Measurements from ENCODE around the gene WRAP73. TPM values are rescaled to one million over a fixed set of nuclear protein-coding genes. Genes with fewer than 3 reads are reported as not detected.
A peak's percentile ranks its signal among the peaks of the same experiment; 100 is the strongest.

WRAP73 gene
- total RNA-seq: 10 to 100 TPM; 12.5 to 20.6 (median 15.3) TPM

GRCh38 chr1:3649342-3650247 lies at the start of gene WRAP73:
WRAP73 (minus strand) TSS chr1:3650103; CDS start chr1:3649999, 104 bp downstream.
- no peak for TF ChIP-seq CTCF (IDR thresholded peaks at IDR 0.05)
- TF ChIP-seq POLR2A (IDR thresholded peaks at IDR 0.05): no peak
- H3K4me3 ChIP-seq (ENCODE audit: low read depth, poor library complexity, severe bottlenecking): peak within 1 kb of the TSS; percentile 94
- WGBS, 2 donors: 3 to 6% methylated on average over 24 to 33 of the region's 60 CpGs
- DNase-seq (ENCODE audit: low spot score in 2 of 2): peak; percentile 84 to 97
- intact Hi-C loops (cut with DNase I; ENCODE audit: low total_unique reads): no loop called here

- WGBS, 2 donors: 30 to 32% methylated on average over 18 of the region's 18 CpGs
- TF ChIP-seq POLR2A (IDR thresholded peaks at IDR 0.05) (no peak), CTCF (IDR thresholded peaks at IDR 0.05) (no peak)
- intact Hi-C loops (cut with DNase I; ENCODE audit: low total_unique reads): no loop called here
Observed at GRCh38 chr1:3699596-3699995, 49.7 kb upstream of the WRAP73 start.

GRCh38 chr1:3698660-3699408 lies 48.9 kb upstream of the WRAP73 start:
- no peak overlapping the region for H3K4me3 ChIP-seq (ENCODE audit: low read depth, poor library complexity, severe bottlenecking)
- intact Hi-C loops (cut with DNase I; ENCODE audit: low total_unique reads): no loop called here
- DNase-seq (ENCODE audit: low spot score in 2 of 2): no peak
- TF ChIP-seq POLR2A (IDR thresholded peaks at IDR 0.05): no peak
- no peak for TF ChIP-seq CTCF (IDR thresholded peaks at IDR 0.05)
- WGBS, 2 donors: 38 to 50% methylated on average over 24 to 29 of the region's 29 CpGs

More at GRCh38 chr1:3699596-3699995, 49.7 kb upstream of the WRAP73 start:
- H3K4me3 ChIP-seq (ENCODE audit: low read depth, poor library complexity, severe bottlenecking): no peak overlapping the region
- DNase-seq (ENCODE audit: low spot score in 2 of 2): no peak

- no peak overlapping the region for H3K4me3 ChIP-seq (ENCODE audit: low read depth, poor library complexity, severe bottlenecking)
- DNase-seq (ENCODE audit: low spot score in 2 of 2): no peak
- intact Hi-C loops (cut with DNase I; ENCODE audit: low total_unique reads): no loop called here
- no peak for TF ChIP-seq CTCF (IDR thresholded peaks at IDR 0.05)
- TF ChIP-seq POLR2A (IDR thresholded peaks at IDR 0.05): no peak
- WGBS, 2 donors: 45 to 51% methylated on average over 12 of the region's 12 CpGs
Observed at GRCh38 chr1:3697810-3698209, 47.9 kb upstream of the WRAP73 start.

- TF ChIP-seq CTCF (IDR thresholded peaks at IDR 0.05) (no peak), POLR2A (IDR thresholded peaks at IDR 0.05) (no peak)
- intact Hi-C loops (cut with DNase I; ENCODE audit: low total_unique reads): no loop called here
- DNase-seq (ENCODE audit: low spot score in 2 of 2): no peak
- H3K4me3 ChIP-seq (ENCODE audit: low read depth, poor library complexity, severe bottlenecking): no peak overlapping the region
- WGBS, 2 donors: 86% methylated on average over 22 of the region's 22 CpGs
Observed at GRCh38 chr1:3697104-3697503, 47.2 kb upstream of the WRAP73 start.
